Measurements from ENCODE around the gene KIAA2012.

Gene KIAA2012

GRCh38 chr2:202035089-202035940 lies 37.7 kb upstream of the KIAA2012 start:
- no peaks in the 10 kb centered on the region; the same call in 1 of the 2 replicates for H3K27me3 ChIP-seq (replicated peaks; ENCODE audit: control insufficient read depth, insufficient read depth, low read length)
- DNase-seq (ENCODE audit: extremely low read depth, insufficient read length): peak; percentile 26
- H3K4me3 ChIP-seq (replicated peaks; ENCODE audit: low read depth, low read length): peak overlapping the region; percentile 62; the same call in 1 of the 2 replicates
- H3K36me3 ChIP-seq (ENCODE audit: control insufficient read depth, insufficient read depth, low read length): no peaks in the 10 kb centered on the region
- TF ChIP-seq, protein P1, sequence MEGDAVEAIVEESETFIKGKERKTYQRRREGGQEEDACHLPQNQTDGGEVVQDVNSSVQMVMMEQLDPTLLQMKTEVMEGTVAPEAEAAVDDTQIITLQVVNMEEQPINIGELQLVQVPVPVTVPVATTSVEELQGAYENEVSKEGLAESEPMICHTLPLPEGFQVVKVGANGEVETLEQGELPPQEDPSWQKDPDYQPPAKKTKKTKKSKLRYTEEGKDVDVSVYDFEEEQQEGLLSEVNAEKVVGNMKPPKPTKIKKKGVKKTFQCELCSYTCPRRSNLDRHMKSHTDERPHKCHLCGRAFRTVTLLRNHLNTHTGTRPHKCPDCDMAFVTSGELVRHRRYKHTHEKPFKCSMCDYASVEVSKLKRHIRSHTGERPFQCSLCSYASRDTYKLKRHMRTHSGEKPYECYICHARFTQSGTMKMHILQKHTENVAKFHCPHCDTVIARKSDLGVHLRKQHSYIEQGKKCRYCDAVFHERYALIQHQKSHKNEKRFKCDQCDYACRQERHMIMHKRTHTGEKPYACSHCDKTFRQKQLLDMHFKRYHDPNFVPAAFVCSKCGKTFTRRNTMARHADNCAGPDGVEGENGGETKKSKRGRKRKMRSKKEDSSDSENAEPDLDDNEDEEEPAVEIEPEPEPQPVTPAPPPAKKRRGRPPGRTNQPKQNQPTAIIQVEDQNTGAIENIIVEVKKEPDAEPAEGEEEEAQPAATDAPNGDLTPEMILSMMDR (IDR thresholded peaks at IDR 0.05; ENCODE audit: insufficient read depth, low read length, poor library complexity, severe bottlenecking): peak; percentile 17

DNA sequence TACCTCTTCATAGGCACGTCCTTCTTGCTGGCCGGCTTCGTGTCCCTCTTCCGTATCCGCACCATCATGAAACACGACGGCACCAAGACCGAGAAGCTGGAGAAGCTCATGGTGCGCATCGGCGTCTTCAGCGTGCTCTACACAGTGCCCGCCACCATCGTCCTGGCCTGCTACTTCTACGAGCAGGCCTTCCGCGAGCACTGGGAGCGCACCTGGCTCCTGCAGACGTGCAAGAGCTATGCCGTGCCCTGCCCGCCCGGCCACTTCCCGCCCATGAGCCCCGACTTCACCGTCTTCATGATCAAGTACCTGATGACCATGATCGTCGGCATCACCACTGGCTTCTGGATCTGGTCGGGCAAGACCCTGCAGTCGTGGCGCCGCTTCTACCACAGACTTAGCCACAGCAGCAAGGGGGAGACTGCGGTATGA lies 37.1 kb upstream of the KIAA2012 start:
- Histone ChIP-seq H3K4me3 (replicated peaks; ENCODE audit: low read depth, low read length) (no peak overlapping the region), H3K36me3 (ENCODE audit: control insufficient read depth, insufficient read depth, low read length) (no peaks in the 10 kb centered on the region), H3K27me3 (replicated peaks; ENCODE audit: control insufficient read depth, insufficient read depth, low read length) (no peaks in the 10 kb centered on the region; the same call in 1 of the 2 replicates)
- DNase-seq (ENCODE audit: extremely low read depth, insufficient read length): no peak
- TF ChIP-seq, protein P1 (IDR thresholded peaks at IDR 0.05; ENCODE audit: insufficient read depth, low read length, poor library complexity, severe bottlenecking): no peak

DNA sequence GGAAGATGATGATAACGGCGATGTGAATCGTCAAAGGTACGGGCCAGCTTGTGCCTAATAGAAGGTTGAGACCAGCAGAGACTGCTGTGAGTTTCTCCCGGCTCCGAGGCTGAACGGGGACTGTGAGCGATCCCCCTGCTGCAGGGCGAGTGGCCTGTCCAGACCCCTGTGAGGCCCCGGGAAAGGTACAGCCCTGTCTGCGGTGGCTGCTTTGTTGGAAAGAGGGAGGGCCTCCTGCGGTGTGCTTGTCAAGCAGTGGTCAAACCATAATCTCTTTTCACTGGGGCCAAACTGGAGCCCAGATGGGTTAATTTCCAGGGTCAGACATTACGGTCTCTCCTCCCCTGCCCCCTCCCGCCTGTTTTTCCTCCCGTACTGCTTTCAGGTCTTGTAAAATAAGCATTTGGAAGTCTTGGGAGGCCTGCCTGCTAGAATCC lies 36.4 kb upstream of the KIAA2012 start:
- DNase-seq (ENCODE audit: extremely low read depth, insufficient read length): no peak
- TF ChIP-seq, protein P1 (IDR thresholded peaks at IDR 0.05; ENCODE audit: insufficient read depth, low read length, poor library complexity, severe bottlenecking): no peak
- Histone ChIP-seq H3K27me3 (replicated peaks; ENCODE audit: control insufficient read depth, insufficient read depth, low read length) (no peaks in the 10 kb centered on the region; the same call in 1 of the 2 replicates), H3K4me3 (replicated peaks; ENCODE audit: low read depth, low read length) (no peak overlapping the region), H3K36me3 (ENCODE audit: control insufficient read depth, insufficient read depth, low read length) (no peaks in the 10 kb centered on the region)

- TF ChIP-seq, protein P1 (IDR thresholded peaks at IDR 0.05; ENCODE audit: insufficient read depth, low read length, poor library complexity, severe bottlenecking): no peak
- H3K27me3 ChIP-seq (replicated peaks; ENCODE audit: control insufficient read depth, insufficient read depth, low read length): no peaks in the 10 kb centered on the region; the same call in 1 of the 2 replicates
- no peak for DNase-seq (ENCODE audit: extremely low read depth, insufficient read length)
Observed at GRCh38 chr2:202037086-202037485, 36.0 kb upstream of the KIAA2012 start.

DNA sequence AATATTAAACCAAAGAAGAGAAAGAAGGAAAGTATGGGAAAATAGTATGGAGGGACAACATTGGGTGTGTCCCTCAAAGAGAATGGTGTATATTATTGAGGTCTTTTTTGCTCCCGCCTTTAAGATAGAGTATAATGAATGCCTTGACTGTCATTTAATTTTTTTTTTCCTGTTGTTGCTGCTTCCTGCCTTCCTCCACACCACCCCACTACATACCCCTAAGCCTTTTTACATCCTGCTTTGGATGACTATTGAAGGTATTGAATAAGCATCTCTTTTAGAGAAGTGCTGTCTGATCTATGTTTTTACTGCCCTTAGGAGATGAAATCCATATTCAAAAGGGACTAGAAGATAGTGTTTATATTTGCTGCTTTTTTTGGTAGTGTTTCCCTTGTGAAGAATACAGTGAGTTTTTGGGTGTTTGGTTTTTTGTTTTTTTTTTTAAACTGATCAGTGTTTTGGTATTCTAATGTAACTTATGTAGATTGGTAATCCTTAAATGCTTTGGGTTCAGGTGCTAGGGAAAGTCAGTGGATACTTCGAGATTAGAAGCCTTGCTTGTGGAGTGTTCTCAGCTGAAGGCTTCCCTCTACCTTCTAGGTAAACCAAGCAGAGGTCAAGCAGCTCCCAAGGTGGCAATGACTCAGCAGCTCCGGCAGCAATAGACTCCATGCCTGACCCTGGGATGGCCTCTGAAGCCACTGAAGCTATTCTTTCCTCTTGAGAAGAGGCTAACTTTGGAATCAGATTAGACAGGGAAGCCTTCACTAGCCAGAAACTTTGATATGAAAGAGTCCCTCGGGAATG lies 34.4 kb upstream of the KIAA2012 start:
- H3K27me3 ChIP-seq (replicated peaks; ENCODE audit: control insufficient read depth, insufficient read depth, low read length): no peaks in the 10 kb centered on the region; the same call in 1 of the 2 replicates
- TF ChIP-seq, protein P1 (IDR thresholded peaks at IDR 0.05; ENCODE audit: insufficient read depth, low read length, poor library complexity, severe bottlenecking): no peak
- no peak for DNase-seq (ENCODE audit: extremely low read depth, insufficient read length)
- no peaks in the 10 kb centered on the region for H3K36me3 ChIP-seq (ENCODE audit: control insufficient read depth, insufficient read depth, low read length)
- no peak overlapping the region for H3K4me3 ChIP-seq (replicated peaks; ENCODE audit: low read depth, low read length)

More at GRCh38 chr2:202037086-202037485, 36.0 kb upstream of the KIAA2012 start:
- no peaks in the 10 kb centered on the region for H3K36me3 ChIP-seq (ENCODE audit: control insufficient read depth, insufficient read depth, low read length)
- no peak overlapping the region for H3K4me3 ChIP-seq (replicated peaks; ENCODE audit: low read depth, low read length)

Data from GM06990 (cell line).